Muscle layer of colon (tissue), 2 donors: Measurements from ENCODE around the gene DNAH12.

Experiments used
- H3K27ac ChIP-seq: one replicate; pipeline ENCODE4 v1.7.0; 2013; ENCODE audit warnings: low read depth, mild to moderate bottlenecking, low read length, moderate library complexity
- H3K27me3 ChIP-seq, 2 donors: one replicate each; pipeline ENCODE4 v1.7.0; 2013; ENCODE audit warnings: low read length in 2 of 2, mild to moderate bottlenecking in 2 of 2; ENCODE audit not compliant: insufficient read depth in 2 of 2, control insufficient read depth in 1 of 2
- H3K36me3 ChIP-seq: one replicate; pipeline ENCODE4 v1.7.0; 2013; ENCODE audit warnings: mild to moderate bottlenecking, low read length; ENCODE audit not compliant: insufficient read depth
- H3K4me1 ChIP-seq: one replicate; pipeline ENCODE4 v1.7.0; 2013; ENCODE audit warnings: mild to moderate bottlenecking, low read length; ENCODE audit not compliant: insufficient read depth
- H3K4me3 ChIP-seq, 2 donors: one replicate each; pipeline ENCODE4 v1.7.0; 2013; ENCODE audit warnings: low read length in 2 of 2, low read depth in 1 of 2, mild to moderate bottlenecking in 1 of 2, moderate library complexity in 1 of 2
- H3K9ac ChIP-seq: one replicate; pipeline ENCODE4 v1.7.0; 2013; ENCODE audit warnings: low read length
- H3K9me3 ChIP-seq: one replicate; pipeline ENCODE4 v1.7.0; 2013; ENCODE audit warnings: mild to moderate bottlenecking, low read length
- donor health status: abdominal sarcoma.
- donor health status: Adenocarcinoma of cecum.

DNAH12 gene, protein sequence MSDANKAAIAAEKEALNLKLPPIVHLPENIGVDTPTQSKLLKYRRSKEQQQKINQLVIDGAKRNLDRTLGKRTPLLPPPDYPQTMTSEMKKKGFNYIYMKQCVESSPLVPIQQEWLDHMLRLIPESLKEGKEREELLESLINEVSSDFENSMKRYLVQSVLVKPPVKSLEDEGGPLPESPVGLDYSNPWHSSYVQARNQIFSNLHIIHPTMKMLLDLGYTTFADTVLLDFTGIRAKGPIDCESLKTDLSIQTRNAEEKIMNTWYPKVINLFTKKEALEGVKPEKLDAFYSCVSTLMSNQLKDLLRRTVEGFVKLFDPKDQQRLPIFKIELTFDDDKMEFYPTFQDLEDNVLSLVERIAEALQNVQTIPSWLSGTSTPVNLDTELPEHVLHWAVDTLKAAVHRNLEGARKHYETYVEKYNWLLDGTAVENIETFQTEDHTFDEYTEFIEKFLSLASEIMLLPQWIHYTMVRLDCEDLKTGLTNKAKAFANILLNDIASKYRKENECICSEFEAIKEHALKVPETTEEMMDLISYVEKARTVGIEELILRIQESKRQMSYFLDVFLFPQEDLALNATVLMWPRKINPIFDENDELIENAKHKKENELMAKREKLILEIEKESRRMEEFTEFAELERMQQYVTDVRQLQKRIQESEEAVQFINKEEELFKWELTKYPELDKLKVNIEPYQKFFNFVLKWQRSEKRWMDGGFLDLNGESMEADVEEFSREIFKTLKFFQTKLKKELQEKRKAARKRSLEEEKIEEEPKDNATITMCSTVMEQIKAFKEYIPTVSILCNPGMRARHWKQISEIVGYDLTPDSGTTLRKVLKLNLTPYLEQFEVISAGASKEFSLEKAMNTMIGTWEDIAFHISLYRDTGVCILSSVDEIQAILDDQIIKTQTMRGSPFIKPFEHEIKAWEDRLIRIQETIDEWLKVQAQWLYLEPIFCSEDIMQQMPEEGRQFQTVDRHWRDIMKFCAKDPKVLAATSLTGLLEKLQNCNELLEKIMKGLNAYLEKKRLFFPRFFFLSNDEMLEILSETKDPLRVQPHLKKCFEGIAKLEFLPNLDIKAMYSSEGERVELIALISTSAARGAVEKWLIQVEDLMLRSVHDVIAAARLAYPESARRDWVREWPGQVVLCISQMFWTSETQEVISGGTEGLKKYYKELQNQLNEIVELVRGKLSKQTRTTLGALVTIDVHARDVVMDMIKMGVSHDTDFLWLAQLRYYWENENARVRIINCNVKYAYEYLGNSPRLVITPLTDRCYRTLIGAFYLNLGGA (N-terminal part only)

DNA sequence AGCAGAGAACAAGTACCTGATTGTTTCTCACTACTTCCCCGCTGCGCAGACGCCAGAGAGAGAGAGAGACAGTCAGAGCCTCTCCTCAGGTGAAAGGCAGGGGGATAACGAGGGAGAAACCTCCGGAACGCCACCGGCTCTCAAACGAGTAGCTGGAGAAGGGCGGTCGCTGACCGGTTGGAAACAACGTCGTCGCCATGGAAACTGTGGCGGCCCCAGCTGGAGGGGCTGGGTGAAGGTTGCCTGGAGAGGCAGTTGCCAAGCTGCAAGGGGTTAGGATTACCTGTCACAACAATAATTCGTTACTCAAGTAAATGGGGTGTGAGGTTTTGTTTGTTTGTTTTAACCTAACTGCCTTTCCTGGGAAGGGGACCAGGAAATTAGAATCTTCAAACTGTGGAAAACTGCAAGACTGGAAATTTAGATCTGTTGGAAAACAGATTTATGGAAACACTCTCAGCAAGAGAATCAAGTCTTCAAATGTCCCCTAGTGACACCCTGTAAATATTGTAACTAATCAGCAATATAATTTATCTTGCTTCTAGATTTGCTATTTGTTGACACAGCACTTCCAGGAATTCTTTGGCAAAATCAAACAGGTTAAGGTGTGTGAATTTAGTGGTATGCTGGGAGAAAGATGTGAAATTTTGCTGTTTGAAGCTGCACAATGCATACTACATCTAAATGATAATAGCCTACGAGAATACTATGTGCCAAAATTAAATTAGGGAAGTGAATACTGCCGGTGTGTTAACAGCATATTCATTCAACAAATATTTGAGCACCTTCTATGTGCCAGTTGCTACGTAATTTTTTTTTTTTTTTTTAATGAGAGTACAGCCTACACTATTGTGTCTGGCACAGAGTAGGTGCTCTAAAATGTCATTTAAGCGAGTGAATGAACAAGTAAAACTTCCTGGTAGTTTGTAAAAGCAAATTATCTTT, at the start of gene DNAH12:
DNAH12 (minus strand) TSS at position 164 of the 945 bp plus-strand sequence. CDS start 1,474 bp downstream, outside the sequence.
- Histone ChIP-seq H3K27ac (no peak within 1 kb of the TSS), H3K36me3 (no peaks in the 10 kb centered on the region), H3K4me3 (no peak within 1 kb of the TSS), H3K4me1 (no peaks in the 10 kb centered on the region), H3K27me3 (no peaks in the 10 kb centered on the region), H3K9me3 (no peaks in the 10 kb centered on the region), H3K9ac (no peak within 1 kb of the TSS)

DNA sequence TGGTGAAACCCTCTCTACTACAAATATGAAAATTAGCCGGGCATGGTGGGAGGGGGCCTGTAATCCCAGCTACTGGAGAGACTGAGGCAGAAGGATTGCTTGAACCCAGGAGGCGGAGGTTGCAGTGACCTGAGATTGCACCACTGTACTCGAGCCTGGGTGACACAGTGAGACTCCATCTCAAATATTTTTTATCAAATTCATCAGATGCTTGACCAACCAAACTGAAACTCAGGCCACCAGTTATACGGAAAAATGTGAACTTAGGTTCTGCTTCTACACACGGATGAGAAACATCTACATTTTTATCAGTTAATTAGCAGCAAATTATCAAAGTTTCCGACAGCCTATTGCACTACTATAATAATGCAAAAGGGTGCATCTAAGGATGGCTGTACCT, 48.2 kb upstream of the DNAH12 start:
- no peaks in the 10 kb centered on the region for H3K27me3 ChIP-seq
- no peaks in the 10 kb centered on the region for H3K9me3 ChIP-seq
- H3K4me3 ChIP-seq, result no peak overlapping the region
- peaks cover 38% of the 10 kb centered on the region for H3K4me1 ChIP-seq
- H3K36me3 ChIP-seq, result no peaks in the 10 kb centered on the region
- H3K9ac ChIP-seq, result no peak overlapping the region
- H3K27ac ChIP-seq, result no peak overlapping the region

DNA sequence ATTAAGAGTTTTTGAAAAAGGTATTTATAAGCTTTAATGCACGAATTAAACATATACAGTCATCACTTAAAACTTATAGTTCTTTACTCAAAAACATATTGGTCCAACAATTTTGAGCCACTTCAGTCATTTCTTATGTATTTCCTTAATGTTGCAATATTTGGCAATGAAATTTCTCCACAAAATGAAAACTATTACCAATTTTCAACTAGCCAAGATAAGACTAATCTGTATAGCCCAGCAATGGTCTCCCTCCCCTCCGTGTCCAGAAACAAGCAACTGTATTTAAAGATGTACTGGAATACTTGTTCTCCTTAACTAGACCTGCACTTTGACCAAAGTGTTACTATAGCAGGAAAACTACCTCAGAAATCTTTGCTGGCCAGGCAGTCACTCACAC, 43.8 kb upstream of the DNAH12 start:
- H3K4me3 ChIP-seq, result no peak overlapping the region
- H3K27me3 ChIP-seq, result no peaks in the 10 kb centered on the region
- no peak overlapping the region for H3K9ac ChIP-seq
- no peak overlapping the region for H3K27ac ChIP-seq
- H3K4me1 ChIP-seq, result peaks cover 18% of the 10 kb centered on the region
- no peaks in the 10 kb centered on the region for H3K9me3 ChIP-seq
- H3K36me3 ChIP-seq, result peaks cover 8% of the 10 kb centered on the region

DNA sequence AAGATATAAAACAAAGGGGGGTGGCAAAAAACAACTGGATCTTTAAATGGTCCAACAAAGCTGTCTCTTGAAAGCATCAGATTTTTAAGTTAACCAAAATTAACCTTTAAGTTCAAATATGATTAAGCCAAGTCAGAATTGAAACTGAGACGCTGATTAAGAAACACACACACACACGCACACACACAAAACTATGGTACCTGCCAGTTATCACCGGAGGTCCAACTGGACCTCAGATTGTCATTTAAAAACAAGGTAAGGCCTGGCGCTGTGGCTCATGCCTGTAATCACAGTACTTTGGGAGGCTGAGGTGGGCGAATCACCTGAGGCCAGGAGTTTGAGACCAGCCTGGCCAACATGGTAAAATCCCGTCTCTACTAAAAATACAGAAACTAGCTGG, 42.6 kb upstream of the DNAH12 start:
- Histone ChIP-seq H3K4me1 (peaks cover 8% of the 10 kb centered on the region), H3K36me3 (peaks cover 11% of the 10 kb centered on the region), H3K27ac (no peak overlapping the region), H3K9ac (no peak overlapping the region), H3K4me3 (no peak overlapping the region), H3K9me3 (no peaks in the 10 kb centered on the region), H3K27me3 (no peaks in the 10 kb centered on the region)

DNA sequence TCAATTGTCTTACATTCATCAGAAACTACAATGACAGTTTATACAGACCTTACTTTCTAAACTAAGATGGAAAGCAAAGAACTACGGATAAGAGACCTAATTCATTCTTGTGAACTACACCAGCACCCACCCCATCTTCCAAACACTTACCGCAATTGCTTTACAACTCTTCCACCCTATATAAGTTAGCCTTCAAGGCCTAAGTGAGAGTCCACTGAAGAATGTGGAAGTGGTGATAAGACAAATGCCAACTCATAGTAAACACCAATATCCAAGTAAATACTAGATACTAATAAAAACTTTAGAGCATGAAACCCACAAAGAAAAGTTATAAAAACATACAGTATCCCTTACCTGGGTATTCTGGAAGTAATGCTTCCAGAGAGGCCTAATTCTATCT, 39.4 kb upstream of the DNAH12 start:
- Histone ChIP-seq H3K9ac (no peak overlapping the region), H3K4me1 (peaks cover 6% of the 10 kb centered on the region), H3K9me3 (no peaks in the 10 kb centered on the region), H3K27ac (no peak overlapping the region), H3K36me3 (peaks cover 19% of the 10 kb centered on the region), H3K4me3 (no peak overlapping the region), H3K27me3 (no peaks in the 10 kb centered on the region)

GRCh38 chr3:57582474-57583168, 38.5 kb upstream of the DNAH12 start:
- peaks cover 6% of the 10 kb centered on the region for H3K4me1 ChIP-seq
- no peaks in the 10 kb centered on the region for H3K27me3 ChIP-seq
- H3K9me3 ChIP-seq, result no peaks in the 10 kb centered on the region
- no peak overlapping the region for H3K9ac ChIP-seq
- H3K4me3 ChIP-seq, result no peak overlapping the region
- peaks cover 28% of the 10 kb centered on the region for H3K36me3 ChIP-seq
- no peak overlapping the region for H3K27ac ChIP-seq

- Histone ChIP-seq H3K9me3 (no peaks in the 10 kb centered on the region), H3K27me3 (no peaks in the 10 kb centered on the region), H3K36me3 (peaks cover 28% of the 10 kb centered on the region), H3K4me1 (peaks cover 8% of the 10 kb centered on the region), H3K9ac (no peak overlapping the region), H3K27ac (no peak overlapping the region), H3K4me3 (no peak overlapping the region)
These were observed 33.7 kb upstream of the DNAH12 start for GRCh38 chr3:57577801-57578200.

- Histone ChIP-seq H3K4me3 (no peak overlapping the region), H3K36me3 (peaks cover 43% of the 10 kb centered on the region), H3K27ac (no peak overlapping the region), H3K4me1 (peaks cover 8% of the 10 kb centered on the region), H3K9me3 (no peaks in the 10 kb centered on the region), H3K9ac (no peak overlapping the region), H3K27me3 (no peaks in the 10 kb centered on the region)
These were observed 32.0 kb upstream of the DNAH12 start for GRCh38 chr3:57575966-57576626.

DNA sequence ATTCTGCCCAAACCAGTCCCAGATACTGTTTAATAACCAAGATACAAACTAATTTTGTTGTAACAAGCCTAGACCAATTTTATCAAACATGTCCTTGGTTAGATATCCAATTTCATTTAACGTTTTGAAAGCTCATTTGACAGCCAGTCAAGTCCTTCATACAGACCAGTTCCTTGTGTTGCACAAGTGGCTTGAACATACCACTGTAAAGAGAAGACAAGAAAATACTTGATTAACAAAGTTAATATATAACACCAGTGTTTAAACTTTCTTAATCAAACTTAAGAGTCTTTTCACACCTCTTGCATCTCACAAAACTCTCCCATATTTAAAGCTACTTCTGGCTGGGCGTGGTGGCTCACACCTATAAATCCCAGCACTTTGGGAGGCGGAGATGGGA, 28.0 kb upstream of the DNAH12 start:
- Histone ChIP-seq H3K4me1 (peaks cover 6% of the 10 kb centered on the region), H3K27ac (no peak overlapping the region), H3K36me3 (peaks cover 33% of the 10 kb centered on the region)

DNA sequence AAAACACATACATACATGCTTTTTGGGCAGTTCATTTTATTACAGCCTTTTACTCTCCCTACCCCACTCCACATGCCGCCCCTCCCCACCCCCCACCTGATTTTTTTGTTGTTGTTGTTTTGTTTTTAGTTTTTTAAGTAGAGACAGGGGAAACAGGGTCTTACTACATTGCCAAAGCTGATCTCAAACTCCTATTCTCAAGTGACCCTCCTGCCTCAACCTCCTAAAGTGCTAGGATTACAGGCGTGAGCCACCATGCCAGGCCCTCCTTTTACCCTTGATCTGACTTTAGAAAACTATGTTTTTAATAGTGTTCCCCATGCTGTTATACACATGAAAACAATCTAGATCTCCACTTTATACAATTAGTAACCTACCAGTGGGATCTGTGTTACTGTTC, 26.7 kb upstream of the DNAH12 start:
- no peak overlapping the region for H3K27ac ChIP-seq
- no peak overlapping the region for H3K9ac ChIP-seq
- no peak overlapping the region for H3K4me3 ChIP-seq
- no peaks in the 10 kb centered on the region for H3K27me3 ChIP-seq
- peaks cover 40% of the 10 kb centered on the region for H3K36me3 ChIP-seq
- H3K9me3 ChIP-seq, result no peaks in the 10 kb centered on the region
- no peaks in the 10 kb centered on the region for H3K4me1 ChIP-seq

More for the DNA sequence above, 28.0 kb upstream of the DNAH12 start:
- no peaks in the 10 kb centered on the region for H3K27me3 ChIP-seq
- no peak overlapping the region for H3K4me3 ChIP-seq
- H3K9me3 ChIP-seq, result no peaks in the 10 kb centered on the region
- H3K9ac ChIP-seq, result no peak overlapping the region
